Gastroesophageal sphincter (tissue), 4 donors: ENCODE measurements around the gene CFAP58. TPM values are rescaled to one million over a fixed set of nuclear protein-coding genes. Genes with fewer than 3 reads are reported as not detected.

Experiments used
- ATAC-seq: fragments of 150-250 bp; one replicate; pipeline ENCODE4 v1.9.1; 2016; ENCODE audit warnings: mild to moderate bottlenecking, moderate library complexity
- H3K27ac ChIP-seq, 4 donors: fragments of 200-600 bp; sonication (generic) in 3 of 4; 1 replicate in 3 of 4; 2 replicates in 1 of 4; pipeline ENCODE4 v1.5.1; 2016 to 2019
- H3K27me3 ChIP-seq: fragments of 200-600 bp; sonication (generic); one replicate; pipeline ENCODE4 v1.5.1; 2019
- H3K36me3 ChIP-seq, 2 donors: fragments of 200-600 bp; sonication (generic); one replicate each; pipeline ENCODE4 v1.5.1; 2019; ENCODE audit warnings: control low read depth in 1 of 2
- H3K4me1 ChIP-seq, 3 donors: fragments of 200-600 bp; sonication (generic); 1 replicate in 2 of 3; 2 replicates in 1 of 3; pipeline ENCODE4 v1.5.1; 2016 to 2019; ENCODE audit warnings: control low read depth in 2 of 3
- H3K4me3 ChIP-seq, 2 donors: fragments of 200-600 bp; sonication (generic); one replicate each; pipeline ENCODE4 v1.5.1; 2019; ENCODE audit warnings: mild to moderate bottlenecking in 1 of 2, moderate library complexity in 1 of 2
- H3K9me3 ChIP-seq, 3 donors: fragments of 200-600 bp; sonication (generic); one replicate each; pipeline ENCODE4 v1.5.1; 2017 to 2019; ENCODE audit warnings: control low read depth in 2 of 3
- CTCF ChIP-seq, 4 experiments: fragments of 200-600 bp in 2 of 4; fragments of 450-650 bp in 2 of 4; sonication (generic) in 1 of 4; IDR thresholded peaks; one replicate each; pipeline ENCODE4 v1.5.1; 2017 to 2019; ENCODE audit warnings: antibody characterized with exemption in 4 of 4, mild to moderate bottlenecking in 2 of 4, moderate library complexity in 2 of 4
- EP300 ChIP-seq: sonication (generic); formaldehyde crosslinking; IDR thresholded peaks from one replicate; pipeline ENCODE4 v1.6.1; 2017; ENCODE audit warnings: antibody characterized with exemption, mild to moderate bottlenecking
- POLR2A ChIP-seq, 2 donors: fragments of 450-650 bp; IDR thresholded peaks; one replicate each; pipeline ENCODE4 v1.6.1; 2017; ENCODE audit warnings: antibody characterized with exemption in 2 of 2, mild to moderate bottlenecking in 2 of 2, moderate library complexity in 1 of 2
- POLR2AphosphoS5 ChIP-seq: sonication (generic); formaldehyde crosslinking; IDR thresholded peaks from one replicate; pipeline ENCODE4 v1.6.1; 2017; ENCODE audit warnings: antibody characterized with exemption
- WGBS, 2 donors: methylation state at CpG; one replicate each; pipeline ENCODE4 v1.1.5; 2018; ENCODE audit warnings: low coverage in 1 of 2; 5-methylcytosine and 5-hydroxymethylcytosine counted together
- total RNA-seq, 4 donors: library from RNA; depleted of rRNA; stranded (reverse); fragments of >200 nt; gene quantifications; one replicate each; pipeline ENCODE4 v1.1.0, GENCODE V29; 2016

CFAP58 gene
- total RNA-seq, 4 donors from 2014 or later: 0.27 to 1.6 (median 1.3) TPM

GRCh38 chr10:104351919-104352318 lies 1.7 kb upstream of the CFAP58 start:
- no peak overlapping the region for H3K27ac ChIP-seq

GRCh38 chr10:104359811-104360210 lies 6.2 kb downstream of the CFAP58 start:
- WGBS, 2 donors: 60 to 87% methylated on average over 2 of the region's 2 CpGs
- Histone ChIP-seq H3K4me1 (no peaks in the 10 kb centered on the region), H3K27me3 (no peaks in the 10 kb centered on the region), H3K9me3 (no peaks in the 10 kb centered on the region), H3K27ac (no peak overlapping the region), H3K4me3 (no peak overlapping the region), H3K36me3 (no peaks in the 10 kb centered on the region)
- ATAC-seq: no peak
- no peak for TF ChIP-seq POLR2AphosphoS5
- no peak for TF ChIP-seq CTCF (IDR thresholded peaks at IDR 0.05)
- no peak for TF ChIP-seq EP300
- TF ChIP-seq POLR2A (IDR thresholded peaks at IDR 0.05): no peak

More at GRCh38 chr10:104351919-104352318, 1.7 kb upstream of the CFAP58 start:
- Histone ChIP-seq H3K27me3 (no peaks in the 10 kb centered on the region), H3K36me3 (no peaks in the 10 kb centered on the region), H3K9me3 (no peaks in the 10 kb centered on the region), H3K4me3 (no peak overlapping the region), H3K4me1 (peaks cover 0 to 36% (median 0%) of the 10 kb centered on the region in 3 donors)
- ATAC-seq: no peak
- 86 to 94% methylated on average over 1 of the region's 1 CpG for WGBS, 2 donors
- TF ChIP-seq EP300 (no peak), POLR2A (IDR thresholded peaks at IDR 0.05) (no peak), CTCF (IDR thresholded peaks at IDR 0.05) (no peak), POLR2AphosphoS5 (no peak)

- ATAC-seq: no peak
- H3K27me3 ChIP-seq: no peaks in the 10 kb centered on the region
- 37 to 44% methylated on average over 7 to 8 of the region's 8 CpGs for WGBS, 2 donors
Measured at GRCh38 chr10:104367904-104368303, 14.3 kb downstream of the CFAP58 start.

GRCh38 chr10:104368381-104368780 lies 14.7 kb downstream of the CFAP58 start:
- TF ChIP-seq POLR2A (IDR thresholded peaks at IDR 0.05): no peak

More at GRCh38 chr10:104367904-104368303, 14.3 kb downstream of the CFAP58 start:
- peaks cover 0 to 15% (median 0%) of the 10 kb centered on the region in 3 donors for H3K9me3 ChIP-seq
- H3K36me3 ChIP-seq: no peaks in the 10 kb centered on the region
- no peaks in the 10 kb centered on the region for H3K4me1 ChIP-seq
- H3K27ac ChIP-seq: no peak overlapping the region
- no peak for TF ChIP-seq CTCF (IDR thresholded peaks at IDR 0.05)
- no peak for TF ChIP-seq EP300
- no peak for TF ChIP-seq POLR2AphosphoS5
- TF ChIP-seq POLR2A (IDR thresholded peaks at IDR 0.05): no peak
- no peak overlapping the region for H3K4me3 ChIP-seq

GRCh38 chr10:104371753-104372152 lies 18.1 kb downstream of the CFAP58 start:
- Histone ChIP-seq H3K27ac (no peak overlapping the region), H3K9me3 (peaks cover 0 to 15% (median 0%) of the 10 kb centered on the region in 3 donors), H3K36me3 (no peaks in the 10 kb centered on the region), H3K4me1 (no peaks in the 10 kb centered on the region), H3K4me3 (no peak overlapping the region), H3K27me3 (no peaks in the 10 kb centered on the region)
- TF ChIP-seq CTCF (IDR thresholded peaks at IDR 0.05): no peak
- ATAC-seq: no peak
- WGBS, 2 donors: 67 to 100% methylated on average over 1 to 6 of the region's 6 CpGs

More at GRCh38 chr10:104368381-104368780, 14.7 kb downstream of the CFAP58 start:
- Histone ChIP-seq H3K4me3 (no peak overlapping the region), H3K27me3 (no peaks in the 10 kb centered on the region), H3K9me3 (peaks cover 0 to 15% (median 0%) of the 10 kb centered on the region in 3 donors), H3K36me3 (no peaks in the 10 kb centered on the region), H3K27ac (no peak overlapping the region), H3K4me1 (no peaks in the 10 kb centered on the region)
- WGBS, 2 donors: 24% methylated on average over 2 of the region's 2 CpGs; no CpG with 5 or more reads in 1 of the 2 donors
- ATAC-seq: no peak
